ENCODE results near the gene MYO1H. TPM values are rescaled to one million over a fixed set of nuclear protein-coding genes. Genes with fewer than 3 reads are reported as not detected.
"Not testable (repeated sequence)": the region's sequence is repeated elsewhere in the genome, so short reads cannot be mapped to it uniquely, and the experiment has no call there.

The MYO1H gene
- total RNA-seq, 1 experiment from 2014 or later, result not detected

- DNase-seq (ENCODE audit: low read depth), result no peak
Observed at GRCh38 chr12:109343677-109344076, 4.0 kb upstream of the MYO1H start.

GRCh38 chr12:109345428-109345827, 2.3 kb upstream of the MYO1H start:
- DNase-seq (ENCODE audit: low read depth), result no peak

GRCh38 chr12:109346920-109347319, 780 bp upstream of the MYO1H start:
- DNase-seq (ENCODE audit: low read depth), result no peak

DNA sequence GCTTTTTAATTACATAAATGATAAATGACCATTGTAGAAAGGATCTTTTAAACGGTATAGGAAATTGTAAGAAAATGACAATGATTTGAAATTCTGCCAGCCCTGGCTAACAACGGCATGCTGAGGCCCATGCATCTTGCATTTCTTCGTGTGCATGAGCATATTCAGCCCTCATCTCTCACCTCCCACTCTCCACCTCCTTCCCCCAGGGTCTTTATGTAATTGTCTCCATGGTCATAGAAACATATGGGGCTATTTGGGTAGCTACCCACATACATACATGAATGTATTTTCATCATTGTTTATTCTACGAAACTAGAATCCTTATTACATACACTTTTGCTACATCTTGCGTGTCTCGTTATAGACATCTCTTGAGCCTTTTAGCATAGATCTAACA, 4.5 kb downstream of the MYO1H start:
- DNase-seq (ENCODE audit: low read depth), result no peak

DNA sequence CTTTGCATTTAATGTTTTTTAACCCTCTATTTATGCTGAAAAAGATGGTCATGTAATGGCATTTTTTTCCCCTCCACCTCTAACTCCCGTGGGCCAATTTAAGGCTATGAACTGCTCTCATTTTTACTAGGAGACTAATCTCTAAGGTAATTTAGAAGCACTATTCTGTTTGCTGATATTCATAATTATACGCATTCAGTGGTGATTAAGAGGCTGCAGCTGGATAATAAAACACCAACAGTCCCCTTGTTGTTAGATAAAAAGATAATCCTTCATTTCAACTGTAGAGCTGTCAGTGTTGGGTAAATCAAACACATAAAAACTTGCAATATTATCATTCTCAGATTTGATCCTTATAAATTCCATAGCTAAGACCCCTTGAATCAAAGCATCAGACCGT, 8.9 kb downstream of the MYO1H start:
- DNase-seq (ENCODE audit: low read depth), result no peak

GRCh38 chr12:109357032-109357431, 9.3 kb downstream of the MYO1H start:
- no peak for DNase-seq (ENCODE audit: low read depth)

DNA sequence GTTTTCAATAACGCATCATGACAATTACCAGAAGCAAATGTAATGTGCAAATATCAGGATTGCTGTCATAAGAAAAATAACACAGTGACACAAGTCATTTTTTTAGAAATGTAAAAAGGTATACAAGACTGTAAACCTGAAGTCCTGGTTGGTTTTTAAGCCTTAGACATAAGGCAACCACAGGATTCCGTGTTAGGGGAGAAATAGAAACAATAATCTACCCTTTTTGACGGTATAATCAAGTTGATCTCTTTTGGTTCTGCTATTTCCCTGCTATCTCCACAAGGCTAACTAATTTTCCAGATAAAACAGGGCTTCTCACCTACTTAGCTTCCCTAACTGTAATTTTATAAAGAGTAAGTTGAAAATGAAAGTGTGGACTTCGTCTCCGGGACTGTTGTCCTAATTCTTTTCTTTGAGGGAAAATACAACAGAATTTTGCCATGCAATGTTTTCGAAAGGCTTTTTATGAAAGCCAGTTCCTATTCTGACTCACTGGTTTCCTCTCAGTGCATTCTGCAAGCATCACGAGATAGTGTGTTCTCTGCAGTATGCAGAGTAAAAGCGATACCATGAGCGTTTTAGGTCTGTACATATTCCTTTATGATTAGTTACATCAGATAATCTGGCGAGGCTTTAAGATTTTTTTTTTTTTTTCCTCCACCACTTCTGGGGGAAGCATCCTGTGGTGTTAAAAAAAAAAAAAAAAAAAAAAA, 10.6 kb downstream of the MYO1H start:
- no peak for DNase-seq (ENCODE audit: low read depth)

GRCh38 chr12:109359131-109359690, 11.5 kb downstream of the MYO1H start:
- no peak for DNase-seq (ENCODE audit: low read depth)

- DNase-seq (ENCODE audit: low read depth), result no peak
Observed at GRCh38 chr12:109369831-109370230, 22.1 kb downstream of the MYO1H start.

GRCh38 chr12:109377139-109377685, 29.5 kb downstream of the MYO1H start:
- no peak for DNase-seq (ENCODE audit: low read depth)

DNA sequence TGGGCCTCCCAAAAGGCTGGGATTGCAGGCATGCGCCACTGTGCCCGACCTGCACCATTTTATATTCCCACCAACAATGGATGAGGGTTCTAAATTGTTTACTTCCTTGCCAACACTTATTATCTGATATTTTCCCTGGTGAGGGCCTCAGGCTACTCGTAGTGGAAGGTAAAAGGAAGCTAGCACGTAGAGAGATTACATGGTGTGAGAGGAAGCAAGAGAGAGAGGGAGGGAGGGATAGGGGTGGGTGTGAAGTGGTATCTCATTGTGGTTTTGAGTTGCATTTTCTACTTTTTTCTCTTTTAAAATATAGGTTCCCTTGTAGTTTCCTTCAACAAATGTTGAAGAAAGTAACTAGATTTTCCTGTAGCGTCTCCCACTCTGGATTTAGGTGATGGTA, 30.9 kb downstream of the MYO1H start:
- no peak for DNase-seq (ENCODE audit: low read depth)

- DNase-seq (ENCODE audit: low read depth), result no peak
Observed at GRCh38 chr12:109382031-109382430, 34.3 kb downstream of the MYO1H start.

- DNase-seq (ENCODE audit: low read depth), result no peak
Observed at GRCh38 chr12:109383240-109383639, 35.5 kb downstream of the MYO1H start.

GRCh38 chr12:109385339-109386058, 37.8 kb downstream of the MYO1H start:
- DNase-seq (ENCODE audit: low read depth), result peak; percentile 39

- DNase-seq (ENCODE audit: low read depth), result no peak
Observed at GRCh38 chr12:109386059-109386433, 38.3 kb downstream of the MYO1H start.

DNA sequence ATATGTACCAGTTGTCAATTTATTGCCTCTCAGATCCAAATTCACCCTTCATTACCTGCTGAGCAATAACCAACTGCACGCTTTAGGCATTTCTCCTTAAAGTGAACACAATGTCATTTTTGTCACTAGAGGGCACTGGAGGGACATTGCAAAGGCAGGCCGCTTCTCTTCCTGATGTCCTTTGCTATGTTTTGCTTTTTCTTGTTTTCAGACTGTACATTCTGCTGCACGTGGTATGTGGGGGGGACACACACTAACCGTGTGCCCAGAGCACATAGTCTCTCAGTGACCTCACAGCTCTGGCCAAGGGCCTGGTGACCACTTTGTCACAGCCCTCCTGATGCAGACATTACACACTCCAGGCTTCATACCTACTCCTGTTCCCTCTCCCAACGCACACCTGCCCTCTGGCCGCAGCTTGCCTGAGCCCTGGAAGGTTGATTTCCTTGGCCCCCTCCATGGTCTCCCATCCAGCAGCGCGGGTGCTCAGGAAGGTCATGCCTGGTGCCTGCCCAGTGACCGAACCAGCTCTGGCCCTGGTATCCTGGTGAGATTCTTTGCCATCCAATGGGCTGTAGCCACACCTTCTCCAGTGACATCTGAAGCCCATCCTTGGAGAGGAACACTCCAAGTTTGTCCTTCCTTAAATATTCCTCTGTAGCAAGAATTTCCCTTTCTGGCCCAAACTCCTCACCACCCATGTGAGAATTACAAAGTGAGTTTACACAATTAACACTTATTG, 39.9 kb downstream of the MYO1H start:
- peak; percentile 39 for DNase-seq (ENCODE audit: low read depth)

GRCh38 chr12:109388167-109388563, 40.5 kb downstream of the MYO1H start:
- no peak for DNase-seq (ENCODE audit: low read depth)

DNA sequence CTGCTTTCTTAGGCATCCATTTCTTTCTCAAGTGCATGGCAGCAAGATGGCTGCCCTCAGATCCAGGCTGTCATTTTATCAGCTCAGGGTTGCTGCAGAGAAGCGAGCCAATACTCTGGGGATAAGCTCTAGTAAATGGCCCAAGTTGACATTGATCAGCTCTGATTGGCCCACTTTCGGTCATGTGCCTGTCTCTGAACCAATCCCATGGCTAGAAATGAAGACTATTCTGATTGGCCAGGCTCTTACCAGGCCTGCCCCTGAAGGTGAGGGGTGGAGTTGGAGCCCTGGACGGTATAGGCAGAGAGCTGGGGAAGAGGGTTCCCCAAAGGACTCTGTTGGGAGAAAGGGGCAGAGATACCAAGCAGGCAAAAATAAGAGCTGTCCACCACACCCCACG, 41.4 kb downstream of the MYO1H start:
- peak; percentile 24 for DNase-seq (ENCODE audit: low read depth)

GRCh38 chr12:109393437-109394345, 46.0 kb downstream of the MYO1H start:
- peak; percentile 44 for DNase-seq (ENCODE audit: low read depth)

DNA sequence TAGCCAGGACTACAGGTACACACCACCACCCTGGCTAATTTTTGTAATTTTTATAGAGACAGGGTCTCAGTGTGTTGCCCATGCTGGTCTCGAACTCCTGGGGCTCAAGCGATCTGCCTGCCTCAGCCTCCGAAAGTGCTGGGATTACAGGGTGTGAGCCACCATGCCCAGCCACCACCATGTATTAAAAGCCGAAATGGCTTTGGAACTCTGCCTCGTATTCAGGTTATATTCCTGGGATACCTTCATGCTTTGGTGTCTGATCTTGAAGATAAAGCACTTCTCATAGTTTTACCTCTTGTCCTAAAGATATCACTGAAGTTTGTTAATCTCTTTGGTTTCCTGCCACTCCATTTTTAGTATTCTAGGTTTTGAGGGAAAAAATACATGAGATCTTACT, 47.2 kb downstream of the MYO1H start:
- DNase-seq (ENCODE audit: low read depth), result no peak

DNA sequence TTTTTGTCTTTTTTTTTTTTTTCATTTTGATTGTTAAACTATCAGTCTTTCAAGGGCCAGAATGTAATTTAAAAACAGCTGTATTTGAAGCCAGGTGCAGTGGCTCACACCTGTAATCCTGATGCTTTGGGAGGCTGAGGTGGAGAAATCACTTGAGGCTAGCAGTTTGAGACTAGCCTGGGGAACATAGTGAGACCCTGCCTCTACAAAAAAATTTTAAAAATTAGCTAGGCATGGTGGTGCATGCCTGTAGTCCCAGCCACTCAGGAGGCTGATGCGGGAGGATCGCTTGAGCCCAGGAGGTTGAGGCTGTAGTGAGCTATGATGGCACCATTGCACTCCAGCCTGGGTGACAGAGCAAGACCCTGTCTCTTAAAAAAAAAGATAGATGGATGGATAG, 57.1 kb downstream of the MYO1H start:
- DNase-seq (ENCODE audit: low read depth), result not testable (repeated sequence)

Measured in M059J (cell line).